GM12878 (cell line): ENCODE measurements around the gene ANLN. TPM values are rescaled to one million over a fixed set of nuclear protein-coding genes. Genes with fewer than 3 reads are reported as not detected.

Source experiments
- ATAC-seq: fragments of 200-7000 bp; cut with Tn5 transposase; 3 replicates; pipeline ENCODE4 v1.9.1; 2020; ENCODE audit warnings: mild to moderate bottlenecking, moderate library complexity
- BruUV-seq: library from RNA; stranded (reverse); fragments of 400-500 nt; replicated peaks from 2 replicates; lab custom pipeline; 2021; lab: Mats Ljungman, UMichigan
- CTCF ChIA-PET: fragments of 300-600 bp; sonication (Branson Sonifier 250); formaldehyde crosslinking; extraction: SDS; loops from one replicate; lab custom pipeline; 2021; ENCODE audit warnings: inconsistent platforms; lab: Yijun Ruan, JAX
- POLR2A ChIA-PET: fragments of 350-600 bp; formaldehyde crosslinking; extraction: SDS; loops from one replicate; lab custom pipeline; 2021; ENCODE audit warnings: inconsistent platforms; lab: Charles Lee
- RAD21 ChIA-PET: fragments of 300-600 bp; sonication (Branson Sonifier 250); formaldehyde crosslinking; loops from one replicate; lab custom pipeline; 2023; ENCODE audit warnings: antibody characterized with exemption; ENCODE audit not compliant: unreplicated experiment; lab: Charles Lee
- SMC1A ChIA-PET: fragments of 300-600 bp; sonication (Branson Sonifier 250); formaldehyde crosslinking; loops from one replicate; lab custom pipeline; 2023; ENCODE audit not compliant: unreplicated experiment, uncharacterized antibody; lab: Charles Lee
- DNase-seq: peaks from one replicate; pipeline ENCODE4 v3.0.0-alpha.2; 2011; ENCODE audit warnings: low read depth, low spot score
- FAIRE-seq: peaks from 3 replicates; lab custom pipeline; 2011; peaks lifted over from hg19 to GRCh38; lab: Jason Lieb, UNC
- H2AFZ ChIP-seq: 2 replicates; pipeline ENCODE4 v1.6.0; 2011; ENCODE audit warnings: low read depth, low read length, control low read depth; ENCODE audit not compliant: control insufficient read depth
- H3K27ac ChIP-seq: 2 replicates; pipeline ENCODE4 v1.5.1; 2011; ENCODE audit warnings: control low read depth; ENCODE audit not compliant: control insufficient read depth, insufficient read depth
- H3K27me3 ChIP-seq, 2 experiments: replicated peaks in 1 of 2; 2 replicates each; pipeline versions ENCODE4 v1.6.0 to v1.6.1; 2011; ENCODE audit warnings: low read length in 1 of 2; ENCODE audit not compliant: control insufficient read depth in 2 of 2, insufficient read depth in 2 of 2
- H3K36me3 ChIP-seq, 2 experiments: 2 replicates each; pipeline ENCODE4 v1.5.1; 2011; ENCODE audit warnings: low read length in 1 of 2; ENCODE audit not compliant: control insufficient read depth in 2 of 2, insufficient read depth in 2 of 2
- H3K4me1 ChIP-seq: 2 replicates; pipeline ENCODE4 v1.6.1; 2011; ENCODE audit warnings: mild to moderate bottlenecking, low read length, moderate library complexity, mixed read lengths; ENCODE audit not compliant: control insufficient read depth, insufficient read depth
- H3K4me2 ChIP-seq: 2 replicates; pipeline ENCODE4 v1.6.0; 2011; ENCODE audit warnings: control low read depth; ENCODE audit not compliant: control insufficient read depth, insufficient read depth
- H3K4me3 ChIP-seq: fragments of 200-600 bp; sonication (generic); 2 replicates; pipeline ENCODE4 v1.5.1; 2016
- H3K79me2 ChIP-seq: 2 replicates; pipeline ENCODE4 v1.6.0; 2011; ENCODE audit warnings: low read length; ENCODE audit not compliant: control insufficient read depth, insufficient read depth
- H3K9ac ChIP-seq: 2 replicates; pipeline ENCODE4 v1.8.0; 2011; ENCODE audit warnings: low read length, control low read depth, mixed read lengths; ENCODE audit not compliant: control insufficient read depth, insufficient read depth
- H3K9me3 ChIP-seq: replicated peaks from 3 replicates; pipeline ENCODE4 v1.5.1; 2011; ENCODE audit warnings: mild to moderate bottlenecking, low read length; ENCODE audit not compliant: control insufficient read depth, insufficient read depth
- H4K20me1 ChIP-seq: 2 replicates; pipeline ENCODE4 v1.6.0; 2011; ENCODE audit not compliant: control insufficient read depth, insufficient read depth
- CBX3 ChIP-seq: fragments of 200-600 bp; sonication (generic); IDR thresholded peaks from 2 replicates; pipeline ENCODE4 v1.6.1; 2016; ENCODE audit warnings: low read depth, borderline replicate concordance
- IKZF1 ChIP-seq: fragments of 450-650 bp; conservative IDR thresholded peaks from 2 replicates; pipeline ENCODE4 v1.6.1; 2017; ENCODE audit warnings: antibody characterized with exemption, mild to moderate bottlenecking
- KDM1A ChIP-seq: fragments of 200-600 bp; sonication (generic); IDR thresholded peaks from 2 replicates; pipeline ENCODE4 v1.6.1; 2016; ENCODE audit warnings: borderline replicate concordance
- MXI1 ChIP-seq: fragments of 150-350 bp; IDR thresholded peaks from 2 replicates; pipeline ENCODE4 v1.6.1; 2011; ENCODE audit warnings: low read depth, mild to moderate bottlenecking, inconsistent platforms, low read length, improper control_type of control experiment
- NFXL1 ChIP-seq: fragments of 450-650 bp; IDR thresholded peaks from 2 replicates; pipeline ENCODE4 v1.6.1; 2017; ENCODE audit warnings: antibody characterized with exemption, mild to moderate bottlenecking, borderline replicate concordance
- PML ChIP-seq: IDR thresholded peaks from 2 replicates; pipeline ENCODE4 v1.6.1; 2012; ENCODE audit warnings: low read length, inconsistent platforms
- RELA ChIP-seq: fragments of 450-650 bp; IDR thresholded peaks from 2 replicates; pipeline ENCODE4 v1.8.0; 2014; ENCODE audit warnings: borderline replicate concordance; ENCODE audit not compliant: partially characterized antibody
- SIN3A ChIP-seq: IDR thresholded peaks from 2 replicates; pipeline ENCODE4 v1.6.1; 2012; ENCODE audit warnings: low read depth, low read length, improper control_type of control experiment
- WRNIP1 ChIP-seq: IDR thresholded peaks from 2 replicates; pipeline ENCODE4 v1.6.1; 2011; ENCODE audit warnings: low read depth, low read length, improper control_type of control experiment, borderline replicate concordance
- ZNF384 ChIP-seq: IDR thresholded peaks from 2 replicates; pipeline ENCODE4 v1.6.1; 2012; ENCODE audit warnings: low read depth, mild to moderate bottlenecking, low read length, improper control_type of control experiment, borderline replicate concordance
- ZNF622 ChIP-seq: fragments of 450-650 bp; IDR thresholded peaks from 2 replicates; pipeline ENCODE4 v1.6.1; 2017; ENCODE audit warnings: mild to moderate bottlenecking, inconsistent platforms
- WGBS: methylation state at CpG from one replicate; pipeline ENCODE4 v1.1.6; 2016; ENCODE audit warnings: low lambda C conversion rate; ENCODE audit not compliant: insufficient replicate concordance, insufficient coverage; ENCODE audit errors: missing lambda C conversion rate; 5-methylcytosine and 5-hydroxymethylcytosine counted together
- in situ Hi-C: fragments of 300-500 bp; cut with MboI; formaldehyde crosslinking; loops from 9 replicates; pipeline ENCODE4 v1.14.3; 2018; ENCODE audit warnings: mixed read lengths
- intact Hi-C: fragments of 100-400 bp; cut with micrococcal nuclease; formaldehyde crosslinking; loops from one replicate; pipeline ENCODE4 v1.14.2; 2022; ENCODE audit not compliant: unreplicated experiment
- polyA plus RNA-seq, 11 experiments: library from polyadenylated mRNA; depleted of rRNA in 4 of 11; unstranded in 6 of 11; stranded (reverse) in 5 of 11; fragments of >200 nt; fragmentation: Nextera tagmentation in 4 of 11; fragmentation: Illumina TruSeq in 1 of 11; extraction: Ambion mirVana in 4 of 11; extraction: Trizol in 1 of 11; gene quantifications; 1 replicate in 1 of 11; 2 replicates in 10 of 11; pipeline versions ENCODE4 v1.2.1 to v1.2.3, GENCODE V29; 2011 to 2016; ENCODE audit warnings: inconsistent platforms in 2 of 11, missing spikeins in 2 of 11, low read depth in 1 of 11
- total RNA-seq, 4 experiments: library from RNA; depleted of rRNA in 3 of 4; stranded (reverse); fragments of >200 nt in 3 of 4; fragmentation: Illumina TruSeq in 1 of 4; extraction: Trizol in 1 of 4; gene quantifications; 2 replicates each; pipeline versions ENCODE4 v1.2.1 to v1.2.3, GENCODE V29; 2013 to 2021
- TF ChIP-seq, protein P1 (sequence below): fragments of 150-350 bp; IDR thresholded peaks from 2 replicates; pipeline ENCODE4 v1.6.1; 2014; ENCODE audit warnings: mild to moderate bottlenecking, low read depth, low read length
- TF ChIP-seq, protein P2 (sequence below): IDR thresholded peaks from 2 replicates; pipeline ENCODE4 v1.6.1; 2012; ENCODE audit warnings: low read depth, low read length, improper control_type of control experiment
- TF ChIP-seq, protein P3 (sequence below): IDR thresholded peaks from 2 replicates; pipeline ENCODE4 v1.6.1; 2012; ENCODE audit warnings: mild to moderate bottlenecking, low read depth, low read length
- TF ChIP-seq, protein P4 (sequence below): fragments of 450-650 bp; IDR thresholded peaks from 2 replicates; pipeline ENCODE4 v1.6.1; 2017; ENCODE audit warnings: borderline replicate concordance

ANLN gene
- total and polyA plus RNA-seq, 10 of the 15 experiments (the other 5 are each of a cell fraction or from before 2014, with no cell fraction given): 9.5 to 32.1 (median 24.2) TPM

DNA sequence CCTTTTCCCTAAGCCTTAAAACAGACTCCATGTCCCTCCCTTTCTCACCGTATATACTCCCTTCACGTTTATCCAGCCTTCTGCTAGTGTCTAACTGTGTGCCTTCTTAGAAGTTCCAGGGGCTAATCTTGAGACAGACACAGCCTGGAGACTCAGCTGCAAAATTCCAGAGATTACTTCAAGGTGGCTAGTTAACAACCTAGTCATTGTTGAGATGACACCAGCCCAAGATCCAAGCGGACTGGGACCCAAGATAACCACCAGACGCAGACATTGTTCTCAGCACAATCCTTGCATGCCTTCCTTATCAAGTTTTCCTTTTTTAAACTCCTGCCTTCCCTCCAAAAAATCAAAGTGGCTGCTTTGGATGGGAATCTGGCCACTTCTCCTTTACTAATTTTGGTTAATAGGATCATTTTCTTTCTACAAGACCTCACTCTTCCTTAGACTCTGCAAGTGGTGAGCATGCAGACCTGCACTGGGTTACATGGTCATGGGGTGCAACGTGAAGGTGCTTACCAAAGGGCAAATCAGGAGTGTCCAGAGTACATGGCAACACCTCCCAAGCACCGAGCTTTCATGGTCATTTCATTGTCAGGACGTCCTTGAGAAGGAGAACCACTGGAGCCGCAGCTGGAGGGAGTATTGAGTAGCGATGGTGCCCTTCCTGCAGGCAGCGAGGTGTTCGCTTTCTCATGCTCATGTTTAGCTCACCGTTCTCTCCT lies 69.7 kb downstream of the ANLN start:
- no TSS peak for BruUV-seq
- Histone ChIP-seq H2AFZ (no peak overlapping the region), H3K4me3 (no peak overlapping the region), H3K4me2 (no peak overlapping the region), H3K9me3 (no peaks in the 10 kb centered on the region), H3K9ac (no peak overlapping the region), H3K36me3 (peaks cover 0 to 3% of the 10 kb centered on the region in 2 experiments; a peak in 2 of 4 replicates), H3K4me1 (no peaks in the 10 kb centered on the region), H3K79me2 (no peaks in the 10 kb centered on the region), H3K27ac (no peak overlapping the region), H4K20me1 (no peaks in the 10 kb centered on the region), H3K27me3 (no peaks in the 10 kb centered on the region)
- ATAC-seq (no peak), FAIRE-seq (no peak), DNase-seq (no peak)
- SMC1A ChIA-PET: no interaction called here
- RAD21 ChIA-PET: no interaction called here
- POLR2A ChIA-PET: no interaction called here
- 69% methylated on average over 12 of the region's 12 CpGs for WGBS
- CTCF ChIA-PET: interaction anchor here (0.6 to 2.0 kb wide), 2 partner anchors 9 to 41 kb away, joined by 3 to 7 read pairs; no protein-coding TSS in a partner anchor
- in situ Hi-C loops (no loop called here), intact Hi-C loops (no loop called here)
- no peak for TF ChIP-seq RELA
- no peak for TF ChIP-seq PML
- TF ChIP-seq CBX3: no peak
- TF ChIP-seq ZNF384: no peak
- no peak for TF ChIP-seq MXI1
- TF ChIP-seq WRNIP1: no peak
- TF ChIP-seq KDM1A: no peak
- TF ChIP-seq NFXL1: no peak
- no peak for TF ChIP-seq SIN3A
- TF ChIP-seq ZNF622: no peak
- no peak for TF ChIP-seq IKZF1
- TF ChIP-seq, protein P1, sequence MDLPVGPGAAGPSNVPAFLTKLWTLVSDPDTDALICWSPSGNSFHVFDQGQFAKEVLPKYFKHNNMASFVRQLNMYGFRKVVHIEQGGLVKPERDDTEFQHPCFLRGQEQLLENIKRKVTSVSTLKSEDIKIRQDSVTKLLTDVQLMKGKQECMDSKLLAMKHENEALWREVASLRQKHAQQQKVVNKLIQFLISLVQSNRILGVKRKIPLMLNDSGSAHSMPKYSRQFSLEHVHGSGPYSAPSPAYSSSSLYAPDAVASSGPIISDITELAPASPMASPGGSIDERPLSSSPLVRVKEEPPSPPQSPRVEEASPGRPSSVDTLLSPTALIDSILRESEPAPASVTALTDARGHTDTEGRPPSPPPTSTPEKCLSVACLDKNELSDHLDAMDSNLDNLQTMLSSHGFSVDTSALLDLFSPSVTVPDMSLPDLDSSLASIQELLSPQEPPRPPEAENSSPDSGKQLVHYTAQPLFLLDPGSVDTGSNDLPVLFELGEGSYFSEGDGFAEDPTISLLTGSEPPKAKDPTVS: no peak
- TF ChIP-seq, protein P2, sequence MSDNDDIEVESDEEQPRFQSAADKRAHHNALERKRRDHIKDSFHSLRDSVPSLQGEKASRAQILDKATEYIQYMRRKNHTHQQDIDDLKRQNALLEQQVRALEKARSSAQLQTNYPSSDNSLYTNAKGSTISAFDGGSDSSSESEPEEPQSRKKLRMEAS: no peak
- TF ChIP-seq, protein P3, sequence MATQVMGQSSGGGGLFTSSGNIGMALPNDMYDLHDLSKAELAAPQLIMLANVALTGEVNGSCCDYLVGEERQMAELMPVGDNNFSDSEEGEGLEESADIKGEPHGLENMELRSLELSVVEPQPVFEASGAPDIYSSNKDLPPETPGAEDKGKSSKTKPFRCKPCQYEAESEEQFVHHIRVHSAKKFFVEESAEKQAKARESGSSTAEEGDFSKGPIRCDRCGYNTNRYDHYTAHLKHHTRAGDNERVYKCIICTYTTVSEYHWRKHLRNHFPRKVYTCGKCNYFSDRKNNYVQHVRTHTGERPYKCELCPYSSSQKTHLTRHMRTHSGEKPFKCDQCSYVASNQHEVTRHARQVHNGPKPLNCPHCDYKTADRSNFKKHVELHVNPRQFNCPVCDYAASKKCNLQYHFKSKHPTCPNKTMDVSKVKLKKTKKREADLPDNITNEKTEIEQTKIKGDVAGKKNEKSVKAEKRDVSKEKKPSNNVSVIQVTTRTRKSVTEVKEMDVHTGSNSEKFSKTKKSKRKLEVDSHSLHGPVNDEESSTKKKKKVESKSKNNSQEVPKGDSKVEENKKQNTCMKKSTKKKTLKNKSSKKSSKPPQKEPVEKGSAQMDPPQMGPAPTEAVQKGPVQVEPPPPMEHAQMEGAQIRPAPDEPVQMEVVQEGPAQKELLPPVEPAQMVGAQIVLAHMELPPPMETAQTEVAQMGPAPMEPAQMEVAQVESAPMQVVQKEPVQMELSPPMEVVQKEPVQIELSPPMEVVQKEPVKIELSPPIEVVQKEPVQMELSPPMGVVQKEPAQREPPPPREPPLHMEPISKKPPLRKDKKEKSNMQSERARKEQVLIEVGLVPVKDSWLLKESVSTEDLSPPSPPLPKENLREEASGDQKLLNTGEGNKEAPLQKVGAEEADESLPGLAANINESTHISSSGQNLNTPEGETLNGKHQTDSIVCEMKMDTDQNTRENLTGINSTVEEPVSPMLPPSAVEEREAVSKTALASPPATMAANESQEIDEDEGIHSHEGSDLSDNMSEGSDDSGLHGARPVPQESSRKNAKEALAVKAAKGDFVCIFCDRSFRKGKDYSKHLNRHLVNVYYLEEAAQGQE: no peak
- TF ChIP-seq, protein P4, sequence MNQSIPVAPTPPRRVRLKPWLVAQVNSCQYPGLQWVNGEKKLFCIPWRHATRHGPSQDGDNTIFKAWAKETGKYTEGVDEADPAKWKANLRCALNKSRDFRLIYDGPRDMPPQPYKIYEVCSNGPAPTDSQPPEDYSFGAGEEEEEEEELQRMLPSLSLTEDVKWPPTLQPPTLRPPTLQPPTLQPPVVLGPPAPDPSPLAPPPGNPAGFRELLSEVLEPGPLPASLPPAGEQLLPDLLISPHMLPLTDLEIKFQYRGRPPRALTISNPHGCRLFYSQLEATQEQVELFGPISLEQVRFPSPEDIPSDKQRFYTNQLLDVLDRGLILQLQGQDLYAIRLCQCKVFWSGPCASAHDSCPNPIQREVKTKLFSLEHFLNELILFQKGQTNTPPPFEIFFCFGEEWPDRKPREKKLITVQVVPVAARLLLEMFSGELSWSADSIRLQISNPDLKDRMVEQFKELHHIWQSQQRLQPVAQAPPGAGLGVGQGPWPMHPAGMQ: no peak
